HG02943 (cell line): ENCODE data around the gene GLIPR1.
"Not testable (repeated sequence)": the region's sequence is repeated elsewhere in the genome, so short reads cannot be mapped to it uniquely, and the experiment has no call there.

Experiments used
- ATAC-seq: cut with Tn5 transposase; IDR thresholded peaks from one replicate; pipeline ENCODE4 v1.9.1; 2021; ENCODE audit warnings: mild to moderate bottlenecking, low read depth, moderate library complexity; ENCODE audit not compliant: unreplicated experiment

The GLIPR1 gene

GRCh38 chr12:75471902-75472890 is 8.4 kb upstream of the GLIPR1 start:
- no peak for ATAC-seq

GRCh38 chr12:75474116-75474515 is 6.4 kb upstream of the GLIPR1 start:
- no peak for ATAC-seq

- no peak for ATAC-seq
These were observed 4.5 kb upstream of the GLIPR1 start for GRCh38 chr12:75476071-75476470.

- ATAC-seq: no peak
These were observed 3.4 kb upstream of the GLIPR1 start for GRCh38 chr12:75477137-75477536.

- no peak for ATAC-seq
These were observed 2.3 kb upstream of the GLIPR1 start for GRCh38 chr12:75478116-75478794.

GRCh38 chr12:75479963-75480461 is 543 bp upstream of the GLIPR1 start:
- peak; percentile 42 for ATAC-seq

GRCh38 chr12:75481013-75481705 is 604 bp downstream of the GLIPR1 start:
- ATAC-seq: peak; percentile 6

GRCh38 chr12:75481774-75482173 is 1.2 kb downstream of the GLIPR1 start:
- ATAC-seq: no peak

- ATAC-seq: no peak
These were observed 2.1 kb downstream of the GLIPR1 start for GRCh38 chr12:75482646-75483045.

GRCh38 chr12:75483431-75483830 is 2.9 kb downstream of the GLIPR1 start:
- no peak for ATAC-seq

- ATAC-seq: not testable (repeated sequence)
These were observed 3.9 kb downstream of the GLIPR1 start for GRCh38 chr12:75484450-75484849.

- ATAC-seq: no peak
These were observed 6.8 kb downstream of the GLIPR1 start for GRCh38 chr12:75487308-75487707.

GRCh38 chr12:75488553-75488952 is 8.0 kb downstream of the GLIPR1 start:
- ATAC-seq: no peak

- no peak for ATAC-seq
These were observed 8.6 kb downstream of the GLIPR1 start for GRCh38 chr12:75489187-75489586.

- ATAC-seq: peak; percentile 43
These were observed 9.2 kb downstream of the GLIPR1 start for GRCh38 chr12:75489613-75490210.

- ATAC-seq: no peak
These were observed 10.6 kb downstream of the GLIPR1 start for GRCh38 chr12:75491169-75491568.

GRCh38 chr12:75503459-75503858 is 22.9 kb downstream of the GLIPR1 start:
- no peak for ATAC-seq

- ATAC-seq: no peak
These were observed 23.3 kb downstream of the GLIPR1 start for GRCh38 chr12:75503866-75504265.

GRCh38 chr12:75505706-75506312 is 25.3 kb downstream of the GLIPR1 start:
- ATAC-seq: no peak

GRCh38 chr12:75507086-75507485 is 26.5 kb downstream of the GLIPR1 start:
- ATAC-seq: no peak
